ENCODE results near the gene LTC4S. TPM values are rescaled to one million over a fixed set of nuclear protein-coding genes. Genes with fewer than 3 reads are reported as not detected.

Gene LTC4S
- total and polyA plus RNA-seq, 2 donors (not counting 3 experiments of a cell fraction or from before 2014, with no cell fraction given), result 0.95 to 6.3 TPM

- H3K9ac ChIP-seq (replicated peaks; ENCODE audit: extremely low read depth, insufficient read depth, low read length), result no peak overlapping the region
- peaks cover 23% of the 10 kb centered on the region for H3K4me1 ChIP-seq (ENCODE audit: control insufficient read depth, extremely low read depth, insufficient read depth, low read length)
Measured at GRCh38 chr5:179803651-179804554, 10.1 kb downstream of the LTC4S start.

GRCh38 chr5:179804555-179804947, 10.8 kb downstream of the LTC4S start:
- H3K9ac ChIP-seq (replicated peaks; ENCODE audit: extremely low read depth, insufficient read depth, low read length), result no peak overlapping the region
- no TSS peak for BruUV-seq (replicated peaks)

More at GRCh38 chr5:179803651-179804554, 10.1 kb downstream of the LTC4S start:
- Histone ChIP-seq H3K36me3 (ENCODE audit: control insufficient read depth in 2 of 2, extremely low read depth in 1 of 2, insufficient read depth in 2 of 2, low read length in 2 of 2) (peaks cover 5 to 28% of the 10 kb centered on the region in 2 experiments), H3K27me3 (ENCODE audit: control insufficient read depth in 2 of 2, insufficient read depth in 2 of 2, low read length in 2 of 2) (no peaks in the 10 kb centered on the region), H3K9me1 (replicated peaks; ENCODE audit: control insufficient read depth, extremely low read depth, insufficient read depth, low read length) (no peaks in the 10 kb centered on the region), H3K79me2 (ENCODE audit: control insufficient read depth, insufficient read depth, low read length) (peaks cover 33% of the 10 kb centered on the region), H3K4me2 (ENCODE audit: insufficient read depth, low read length) (no peak overlapping the region), H3K4me3 (replicated peaks in 1 of 3; ENCODE audit: insufficient read depth in 1 of 3, low read depth in 1 of 3, low read length in 3 of 3) (no peak overlapping the region), H4K20me1 (replicated peaks; ENCODE audit: control insufficient read depth, extremely low read depth, insufficient read depth, low read length) (no peaks in the 10 kb centered on the region), H3K9me3 (replicated peaks; ENCODE audit: control insufficient read depth, insufficient read depth, low read length) (no peaks in the 10 kb centered on the region), H2AFZ (ENCODE audit: low read depth, low read length) (no peak overlapping the region), H3K27ac (ENCODE audit: insufficient read depth, low read depth, low read length) (no peak overlapping the region)
- TF ChIP-seq POLR2AphosphoS5 (IDR thresholded peaks at IDR 0.05; ENCODE audit: insufficient read depth, low read depth, low read length), result no peak
- TF ChIP-seq POLR2A (IDR thresholded peaks at IDR 0.05; ENCODE audit: low read depth, low read length), result no peak
- peak; percentile 23 for TF ChIP-seq FOS (IDR thresholded peaks at IDR 0.05; ENCODE audit: borderline replicate concordance, insufficient read depth, low read length)
- dilution Hi-C loops (cut with MboI; ENCODE audit: extremely low pct_ligation_motif_present, low sequenced_read_pairs) (no loop called here), intact Hi-C loops (cut with micrococcal nuclease) (loop anchor here (1.0 to 5.0 kb wide), 3 partner anchors 54 to 268 kb away; partner anchors contain the start of genes MRNIP, RNF130 and TBC1D9B)
- FAIRE-seq (no peak), DNase-seq (ENCODE audit: low read depth, low spot score) (peak; percentile 37)
- no TSS peak for BruUV-seq (replicated peaks)
- ChIA-PET POLR2A (interaction anchor here (2.5 kb wide), 1 partner anchor 17 kb away, joined by 8 read pairs; the partner anchor contains the start of gene SQSTM1), CTCF (interaction anchor here (0.7 kb wide), 1 partner anchor 41 kb away, joined by 4 read pairs; no protein-coding TSS in a partner anchor)

More at GRCh38 chr5:179804555-179804947, 10.8 kb downstream of the LTC4S start:
- DNase-seq (ENCODE audit: low read depth, low spot score), result no peak
- Histone ChIP-seq H4K20me1 (replicated peaks; ENCODE audit: control insufficient read depth, extremely low read depth, insufficient read depth, low read length) (no peaks in the 10 kb centered on the region), H3K9me1 (replicated peaks; ENCODE audit: control insufficient read depth, extremely low read depth, insufficient read depth, low read length) (no peaks in the 10 kb centered on the region), H3K4me1 (ENCODE audit: control insufficient read depth, extremely low read depth, insufficient read depth, low read length) (peaks cover 23% of the 10 kb centered on the region), H3K36me3 (ENCODE audit: control insufficient read depth in 2 of 2, extremely low read depth in 1 of 2, insufficient read depth in 2 of 2, low read length in 2 of 2) (peaks cover 3 to 22% of the 10 kb centered on the region in 2 experiments), H3K27me3 (ENCODE audit: control insufficient read depth in 2 of 2, insufficient read depth in 2 of 2, low read length in 2 of 2) (no peaks in the 10 kb centered on the region), H3K4me3 (replicated peaks in 1 of 3; ENCODE audit: insufficient read depth in 1 of 3, low read depth in 1 of 3, low read length in 3 of 3) (peak overlapping the region in 1 of 3 experiments; percentile 5), H3K4me2 (ENCODE audit: insufficient read depth, low read length) (peak overlapping the region; percentile 71), H3K27ac (ENCODE audit: insufficient read depth, low read depth, low read length) (no peak overlapping the region), H2AFZ (ENCODE audit: low read depth, low read length) (no peak overlapping the region), H3K9me3 (replicated peaks; ENCODE audit: control insufficient read depth, insufficient read depth, low read length) (no peaks in the 10 kb centered on the region), H3K79me2 (ENCODE audit: control insufficient read depth, insufficient read depth, low read length) (peaks cover 33% of the 10 kb centered on the region)
- dilution Hi-C loops (cut with MboI; ENCODE audit: extremely low pct_ligation_motif_present, low sequenced_read_pairs), result no loop called here
- TF ChIP-seq EZH2 (IDR thresholded peaks at IDR 0.05; ENCODE audit: borderline replicate concordance, low read depth, low read length, severe bottlenecking), result no peak
- no peak for TF ChIP-seq MYC (IDR thresholded peaks at IDR 0.05; ENCODE audit: low read depth, low read length)
- TF ChIP-seq MAX (IDR thresholded peaks at IDR 0.05; ENCODE audit: insufficient read depth, insufficient read length), result no peak
- TF ChIP-seq JUN (IDR thresholded peaks at IDR 0.05; ENCODE audit: borderline replicate concordance, insufficient read depth, insufficient read length, low read depth), result no peak
- no peak for TF ChIP-seq FOS (IDR thresholded peaks at IDR 0.05; ENCODE audit: borderline replicate concordance, insufficient read depth, low read length)
- no peak for TF ChIP-seq POLR2A (IDR thresholded peaks at IDR 0.05; ENCODE audit: low read depth, low read length)
- TF ChIP-seq POLR2AphosphoS5 (IDR thresholded peaks at IDR 0.05; ENCODE audit: insufficient read depth, low read depth, low read length), result no peak
- TF ChIP-seq CTCF (IDR thresholded peaks at IDR 0.05; ENCODE audit: extremely low read depth in 1 of 2, insufficient read depth in 1 of 2, low read depth in 1 of 2, low read length in 2 of 2), result no peak
- no peak for TF ChIP-seq GATA2 (IDR thresholded peaks at IDR 0.05; ENCODE audit: insufficient read depth, insufficient read length, low read depth, low read length)
- CTCF ChIA-PET, result no interaction called here
- POLR2A ChIA-PET, result no interaction called here
- FAIRE-seq, result no peak
- intact Hi-C loops (cut with micrococcal nuclease), result loop anchor here (1.0 to 5.0 kb wide), 2 partner anchors 54 to 268 kb away; partner anchors contain the start of genes MRNIP and RNF130

All from endothelial cell of umbilical vein (primary cell).